SIG-M5 treated with dmso at 0.1 percent for 504 hours (cell line): ENCODE results near the gene SHC1.

Experiments used
- DNase-seq: peaks from one replicate; lab custom pipeline; 2025; ENCODE audit not compliant: unreplicated experiment; lab: John Stamatoyannopoulos, UW

SHC1 gene

DNA sequence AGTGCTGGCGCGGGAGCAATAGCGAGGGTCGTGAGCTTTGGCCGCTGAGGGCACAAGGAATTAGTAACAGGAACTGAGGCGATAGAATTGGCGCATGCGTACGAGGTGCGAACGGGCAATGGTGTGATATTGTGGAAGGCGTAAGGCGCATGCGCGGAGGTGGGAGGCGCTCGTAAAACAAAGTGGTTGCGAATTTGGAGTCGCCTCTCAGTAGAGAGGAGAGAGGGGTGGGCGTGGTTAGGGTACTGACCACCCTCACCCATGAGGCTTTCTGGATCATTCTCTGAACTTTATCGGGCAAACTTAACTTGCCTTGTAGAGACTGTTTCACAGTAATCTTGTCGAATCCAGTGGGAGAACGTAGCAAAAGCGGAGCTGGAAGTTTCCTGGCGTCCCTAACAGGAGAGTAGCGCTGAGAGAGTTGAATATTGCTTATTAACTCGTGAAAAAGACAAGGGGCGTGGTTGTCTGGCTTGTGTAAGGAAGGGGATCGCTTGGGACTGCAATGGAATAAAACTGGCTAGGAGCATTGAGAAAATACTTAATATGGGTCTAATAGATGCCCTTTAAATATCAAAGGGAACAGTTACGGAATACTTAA is 4.4 kb upstream of the SHC1 start:
- DNase-seq = peak; percentile 99

DNA sequence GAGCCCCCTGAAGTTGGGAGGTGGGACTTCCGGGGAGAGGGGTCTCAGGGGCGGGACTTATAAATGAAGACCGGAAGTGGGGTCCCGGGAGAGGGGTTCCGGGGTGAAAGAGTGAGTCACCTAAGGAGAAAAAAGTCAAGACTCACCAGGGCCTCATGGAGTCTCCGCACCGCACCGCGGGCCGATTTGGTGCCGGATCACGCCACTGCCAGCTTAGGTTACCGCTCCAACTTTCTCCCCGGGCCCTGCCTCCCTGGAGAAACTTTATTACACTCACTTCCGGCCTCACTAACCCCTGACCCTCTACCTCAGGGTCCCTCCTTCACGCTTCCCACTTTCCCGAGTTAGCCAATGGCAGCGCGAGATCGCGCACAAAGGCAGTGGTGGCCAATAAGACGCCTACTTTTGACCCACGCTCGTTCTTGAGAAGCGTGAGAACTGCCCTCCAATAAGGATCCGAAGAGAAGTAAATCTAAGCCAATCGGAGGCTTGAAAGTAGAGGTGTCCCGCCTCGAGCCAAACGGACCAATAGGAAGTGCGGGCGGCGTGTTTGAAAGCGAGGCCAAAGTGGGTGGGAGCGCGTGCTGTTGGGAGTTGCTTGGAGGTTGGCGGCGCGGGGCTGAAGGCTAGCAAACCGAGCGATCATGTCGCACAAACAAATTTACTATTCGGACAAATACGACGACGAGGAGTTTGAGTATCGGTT is 3.7 kb upstream of the SHC1 start, which contains the start of gene CKS1B:
Gene CKS1B (plus strand): TSS at position 580 of the 706 bp plus-strand sequence. CDS start 65 bp downstream, at position 645.
- DNase-seq = peak; percentile 100

DNA sequence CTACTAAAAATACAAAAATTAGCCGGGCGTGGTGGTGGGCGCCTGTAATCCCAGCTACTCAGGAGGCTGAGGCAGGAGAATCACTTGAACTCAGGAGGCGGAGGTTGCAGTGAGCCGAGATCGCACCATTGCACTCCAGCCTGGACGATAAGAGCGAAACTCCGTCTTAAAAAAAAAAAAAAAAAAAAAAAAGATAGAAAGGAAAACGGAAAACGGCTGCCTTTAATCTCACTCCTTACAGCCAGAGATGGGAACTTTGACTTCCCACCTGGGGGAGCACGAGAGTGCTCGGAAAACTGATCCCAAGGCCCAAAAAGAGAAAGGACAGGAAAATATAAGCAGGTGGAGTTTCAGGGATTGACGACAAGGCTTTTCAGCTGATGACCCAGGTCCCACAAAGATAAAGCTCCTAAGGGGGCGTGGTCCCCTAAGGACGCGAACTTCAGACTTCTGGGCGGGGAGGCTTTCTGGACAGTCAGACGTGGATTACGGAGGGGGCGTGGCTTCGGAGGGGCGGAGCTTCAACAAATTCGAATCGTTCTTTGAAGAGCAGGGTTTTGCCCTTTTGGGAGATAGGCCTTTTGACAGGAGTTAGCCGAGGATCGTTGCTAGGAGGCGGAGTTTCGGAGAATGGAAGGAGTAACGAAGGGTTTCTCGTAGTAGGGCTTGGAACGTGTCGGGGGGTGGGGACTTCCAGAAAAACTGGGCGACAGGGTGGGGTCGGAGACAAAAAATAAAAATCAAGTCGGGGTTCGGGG is 3.0 kb upstream of the SHC1 start:
- DNase-seq = peak; percentile 99

DNA sequence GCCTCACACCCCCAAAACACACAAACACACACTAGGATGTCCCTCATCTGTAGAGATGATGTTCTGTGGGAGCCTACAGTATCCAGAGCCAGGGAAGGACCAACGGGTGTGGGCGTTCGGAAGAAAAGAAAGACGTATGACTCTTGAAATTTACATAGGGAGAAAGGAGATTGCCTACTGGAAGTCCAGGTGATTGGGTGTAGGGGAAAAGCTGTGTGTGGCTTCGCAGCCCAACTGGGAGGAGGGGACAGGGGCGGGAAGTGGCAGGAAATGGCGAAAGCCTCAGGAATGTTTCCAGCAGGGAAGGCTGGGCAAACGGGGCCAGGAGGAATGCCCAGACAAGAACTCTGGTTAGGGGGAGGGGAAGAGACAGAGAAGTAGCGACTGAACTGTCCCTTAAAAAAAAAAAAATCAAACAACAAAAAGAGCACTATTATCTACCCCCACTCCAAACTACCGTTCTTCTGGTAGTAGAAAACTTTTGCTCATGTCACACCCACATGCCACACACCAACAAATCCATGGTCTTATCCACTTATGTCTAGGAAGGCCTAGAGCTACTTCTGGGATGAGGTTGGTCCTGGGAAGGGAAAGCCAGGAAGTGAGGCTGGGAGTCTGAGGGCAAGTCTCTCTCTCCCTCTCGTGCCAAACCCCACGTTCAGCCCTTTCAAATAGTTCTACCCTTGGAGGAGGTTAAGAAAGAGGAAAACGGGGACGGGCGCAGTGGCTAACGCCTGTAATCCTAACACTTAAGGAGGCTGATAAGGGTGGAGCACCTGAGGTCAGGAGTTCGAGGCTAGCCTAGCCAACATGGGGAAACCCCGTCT is 2.2 kb upstream of the SHC1 start:
- DNase-seq = no peak

DNA sequence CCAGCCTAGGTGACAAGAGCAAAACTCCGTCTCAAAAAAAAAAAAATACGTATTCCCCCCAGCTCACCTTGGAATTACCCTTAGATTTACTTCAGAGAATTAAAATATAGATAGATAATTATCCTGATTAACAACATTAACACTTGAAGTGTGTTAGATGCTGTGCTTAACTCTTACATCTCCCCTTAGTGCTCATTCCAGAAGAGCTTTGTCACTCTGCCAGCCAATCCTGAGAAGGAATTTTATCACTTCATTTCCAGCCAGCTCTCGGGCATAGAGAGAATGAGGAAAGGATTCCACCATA is 1.6 kb upstream of the SHC1 start:
- no peak for DNase-seq

DNA sequence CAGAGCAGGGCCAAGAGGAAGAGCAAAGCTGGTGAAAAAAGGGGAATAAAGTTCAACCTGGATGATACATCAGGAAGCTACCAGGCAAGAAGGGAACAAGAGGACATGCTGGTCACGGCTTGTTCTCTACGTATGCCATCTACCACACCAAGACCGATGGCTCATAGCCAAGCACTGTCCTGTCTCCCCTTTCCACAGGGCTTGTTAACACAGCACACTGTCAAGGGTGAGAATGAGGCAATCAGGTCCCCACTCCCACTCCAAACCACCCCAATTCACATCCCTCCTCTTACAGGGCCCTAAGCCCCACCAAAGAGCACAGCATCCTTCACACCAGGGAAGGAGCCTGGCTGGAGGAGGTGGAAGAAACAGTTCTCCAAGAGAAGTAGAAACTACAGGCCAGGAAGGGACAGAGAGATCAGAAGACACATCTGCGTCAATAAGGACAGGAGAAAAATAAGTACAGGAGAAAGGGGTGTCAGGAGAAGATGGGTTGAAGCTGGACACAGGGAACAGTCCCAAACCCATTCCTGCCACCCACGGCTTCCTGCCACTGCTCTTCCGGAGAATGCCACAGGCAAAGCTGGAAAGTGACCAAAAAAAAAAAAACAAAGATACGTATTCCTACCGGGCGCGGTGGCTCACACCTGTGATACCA is 923 bp upstream of the SHC1 start:
- no peak for DNase-seq

DNA sequence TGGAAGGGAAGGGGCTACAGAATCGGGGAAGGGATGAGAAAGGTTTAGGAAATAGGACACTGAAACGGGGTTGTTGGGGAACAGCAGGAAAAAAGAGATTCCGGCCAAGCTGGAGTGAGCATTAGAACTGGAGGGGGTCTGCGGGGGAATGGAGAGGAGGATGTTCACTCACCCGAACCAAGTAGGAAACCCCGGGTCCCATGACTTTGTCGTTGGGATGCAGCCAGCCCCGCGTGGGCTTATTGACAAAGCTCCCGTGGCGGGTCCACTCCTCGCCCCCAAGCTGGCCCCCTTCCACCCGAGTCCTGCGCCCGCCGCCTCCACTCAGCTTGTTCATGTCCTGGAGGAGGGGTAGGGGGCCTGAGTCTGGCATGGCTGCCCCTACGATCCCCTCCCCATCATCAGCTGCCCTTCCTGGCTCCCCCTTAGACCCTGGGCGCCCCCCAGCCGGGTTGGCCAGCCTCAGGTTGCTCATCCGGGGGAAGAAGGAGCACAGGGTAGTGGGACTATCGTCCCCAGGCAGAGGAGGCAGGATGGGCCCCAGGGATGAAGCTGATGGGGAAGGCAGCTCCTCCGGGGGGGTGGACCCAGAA is 591 bp downstream of the SHC1 start:
- no peak for DNase-seq

DNA sequence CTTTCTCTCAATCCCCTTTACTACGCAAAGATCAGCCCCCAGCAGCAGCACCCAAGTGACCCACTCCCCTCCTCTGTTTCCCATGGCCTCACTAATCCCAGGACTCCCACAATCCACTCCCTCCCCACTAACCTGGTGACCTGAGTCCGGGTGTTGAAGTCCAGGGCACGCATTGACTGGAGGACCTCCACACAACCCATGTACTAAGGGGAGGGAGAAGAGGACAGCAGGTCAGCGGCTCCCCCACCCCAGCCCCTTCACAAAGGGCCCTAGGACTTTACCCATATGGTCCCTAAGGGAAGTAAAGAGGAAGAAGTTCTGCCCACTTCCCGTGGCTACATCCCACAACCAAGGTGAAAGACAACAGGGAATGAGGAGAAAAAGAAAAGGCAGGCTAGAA is 1.3 kb downstream of the SHC1 start:
- DNase-seq = no peak

DNA sequence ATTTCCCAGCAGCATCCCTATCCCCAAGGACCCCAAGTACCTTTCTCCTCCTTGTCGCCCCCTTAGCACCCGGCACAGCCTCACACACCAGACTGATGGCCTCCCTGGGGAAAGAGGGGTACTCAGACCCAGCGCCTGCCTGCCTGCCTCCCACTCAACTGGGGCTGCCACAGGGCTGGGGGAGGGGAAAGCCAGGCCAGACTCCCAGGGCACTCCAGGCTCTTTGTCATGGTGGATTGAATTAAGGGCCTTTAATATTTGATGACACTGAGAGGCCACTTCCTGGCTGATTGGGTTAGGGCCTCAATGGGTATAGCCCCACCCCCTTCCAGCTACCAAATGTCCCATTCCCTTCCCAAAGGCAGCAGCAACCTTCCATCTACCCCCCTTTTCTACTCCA is 1.8 kb downstream of the SHC1 start:
- no peak for DNase-seq

DNA sequence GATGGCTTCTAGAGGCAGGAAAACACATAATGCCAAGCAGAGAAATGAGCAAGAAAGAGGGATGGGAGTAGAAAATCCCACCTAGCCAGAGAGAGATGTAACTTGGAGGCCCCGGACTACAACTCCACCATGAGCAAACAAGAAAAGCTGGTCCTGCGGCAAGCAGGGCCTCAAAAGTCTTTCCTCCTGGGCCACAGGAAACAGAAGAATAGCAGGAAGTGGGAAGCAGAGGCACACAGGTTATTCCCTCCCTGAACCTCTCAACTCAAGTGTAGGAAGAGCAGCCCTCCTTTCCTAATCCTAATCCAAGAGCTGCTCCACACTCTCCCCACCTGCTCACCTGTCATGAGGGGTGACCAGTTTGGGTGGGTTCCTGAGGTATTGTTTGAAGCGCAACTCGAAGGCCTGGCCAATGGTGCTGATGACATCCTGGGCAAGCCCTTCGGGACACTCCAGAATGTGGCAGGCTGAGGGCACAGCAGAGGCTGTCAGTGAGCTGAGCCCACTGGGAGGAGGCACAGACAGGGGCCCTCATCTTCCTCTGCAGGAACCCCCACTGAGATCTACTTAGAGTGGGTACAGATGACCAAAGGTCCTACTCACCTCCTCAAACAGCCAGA is 3.1 kb downstream of the SHC1 start:
- no peak for DNase-seq

DNA sequence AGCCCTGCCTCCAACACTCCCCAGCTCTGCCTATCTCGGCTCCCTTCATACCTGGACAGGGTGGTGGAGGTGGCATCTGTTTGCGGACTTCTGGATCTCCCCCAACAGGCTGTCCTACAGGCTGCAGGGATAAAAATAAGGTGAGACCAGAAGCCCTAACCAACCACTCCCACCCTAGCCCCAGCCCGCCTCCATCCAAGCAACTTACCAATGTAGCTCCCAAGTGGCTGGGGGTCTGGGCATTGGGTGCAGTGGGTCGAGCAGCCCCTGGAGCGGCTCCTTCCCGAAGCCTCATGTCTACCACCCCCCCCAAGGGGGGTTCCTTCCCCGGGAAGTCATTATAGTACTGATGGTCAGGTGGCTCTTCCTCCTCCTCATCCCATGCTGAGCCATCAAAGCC is 4.4 kb downstream of the SHC1 start:
- no peak for DNase-seq

DNA sequence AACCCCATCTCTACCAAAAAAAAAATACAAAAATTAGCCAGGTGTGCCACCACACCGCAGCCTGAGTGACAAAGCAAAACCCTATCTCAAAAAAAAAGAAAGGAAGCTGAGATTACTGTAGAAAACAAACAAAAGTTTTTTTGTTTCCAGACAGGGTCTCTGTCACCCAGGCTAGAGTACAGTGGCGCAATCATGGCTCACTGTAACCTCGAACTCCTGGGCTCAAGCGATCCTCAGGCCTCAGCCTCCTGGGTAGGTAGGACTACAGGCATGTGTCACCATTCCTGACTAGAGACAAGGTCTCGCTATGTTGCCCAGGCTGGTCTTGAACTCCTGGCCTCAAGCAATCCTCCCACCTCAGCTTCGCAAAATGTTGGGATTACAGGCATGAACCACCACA is 6.2 kb downstream of the SHC1 start:
- no peak for DNase-seq

DNA sequence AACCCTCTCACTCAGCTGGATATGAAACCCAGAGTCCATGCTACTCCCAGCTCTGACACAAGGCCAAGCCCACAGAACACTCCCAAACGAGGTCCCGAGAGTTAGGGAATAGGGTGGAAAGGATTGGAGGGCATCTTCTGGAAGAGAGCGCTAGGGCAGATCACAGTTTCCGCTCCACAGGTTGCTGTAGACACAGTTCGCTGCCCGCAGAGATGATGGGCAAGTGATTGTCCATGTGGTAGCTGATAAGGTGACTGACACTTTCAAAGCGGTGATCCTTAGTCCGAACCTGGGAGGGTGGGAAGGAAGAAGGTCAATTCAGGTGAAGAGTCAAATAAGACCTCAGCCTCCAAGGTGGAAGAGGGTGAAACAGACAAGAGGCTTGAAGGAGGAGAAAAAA is 6.9 kb downstream of the SHC1 start:
- no peak for DNase-seq

DNA sequence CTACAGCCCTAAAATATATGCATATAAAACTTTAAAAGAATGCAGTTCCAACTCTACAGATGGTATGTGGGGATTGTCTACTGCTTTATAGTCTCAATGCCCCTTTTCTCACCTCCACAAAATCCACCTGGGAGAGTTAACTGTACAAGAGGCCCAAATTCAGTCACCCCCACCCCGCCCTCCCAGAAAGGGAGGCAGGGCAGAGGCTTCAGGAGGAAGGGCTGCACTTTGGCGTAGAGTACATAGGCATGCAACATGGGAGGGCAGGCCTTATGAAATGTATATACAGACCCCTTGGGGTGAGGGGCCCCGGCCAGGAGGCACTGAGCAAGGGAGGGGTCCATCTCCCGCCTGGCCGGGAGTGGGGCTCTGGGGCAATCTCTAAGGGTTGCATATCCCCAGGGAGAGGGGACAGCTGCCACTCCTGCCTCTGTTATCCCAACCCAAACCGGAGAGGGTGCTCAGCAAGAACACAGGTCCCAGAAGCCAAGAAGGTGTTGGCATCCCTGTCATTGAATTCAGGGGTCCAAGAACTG is 7.7 kb downstream of the SHC1 start:
- no peak for DNase-seq

DNA sequence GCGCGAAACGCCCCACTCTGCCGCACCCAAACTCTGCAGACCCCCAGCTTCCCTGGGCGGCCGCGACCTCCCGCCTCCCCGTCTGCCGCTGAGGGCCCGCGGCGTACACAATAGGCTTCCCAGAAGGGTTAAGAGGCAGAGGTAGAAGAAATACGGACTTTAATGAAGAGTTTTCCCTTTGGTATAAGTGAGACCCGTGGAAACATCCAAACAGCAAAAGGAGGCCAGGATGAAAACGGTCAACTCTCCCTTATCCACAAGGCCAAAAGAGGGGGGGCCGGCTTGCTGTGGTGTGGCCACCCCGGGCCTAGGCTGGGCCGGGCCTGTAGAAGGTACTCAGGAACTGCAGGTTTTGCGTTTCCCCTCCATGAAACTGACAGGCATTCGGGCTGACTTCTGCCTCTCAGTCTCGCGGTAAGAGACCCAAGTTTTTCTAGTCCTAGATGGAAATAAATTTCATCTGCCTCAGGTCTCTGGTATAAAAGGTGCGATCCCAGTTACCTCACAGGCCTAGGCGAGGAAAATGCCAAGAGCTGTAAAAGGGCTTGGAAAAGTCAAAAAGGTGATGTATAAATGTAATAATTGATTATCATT is 8.3 kb downstream of the SHC1 start:
- no peak for DNase-seq

DNA sequence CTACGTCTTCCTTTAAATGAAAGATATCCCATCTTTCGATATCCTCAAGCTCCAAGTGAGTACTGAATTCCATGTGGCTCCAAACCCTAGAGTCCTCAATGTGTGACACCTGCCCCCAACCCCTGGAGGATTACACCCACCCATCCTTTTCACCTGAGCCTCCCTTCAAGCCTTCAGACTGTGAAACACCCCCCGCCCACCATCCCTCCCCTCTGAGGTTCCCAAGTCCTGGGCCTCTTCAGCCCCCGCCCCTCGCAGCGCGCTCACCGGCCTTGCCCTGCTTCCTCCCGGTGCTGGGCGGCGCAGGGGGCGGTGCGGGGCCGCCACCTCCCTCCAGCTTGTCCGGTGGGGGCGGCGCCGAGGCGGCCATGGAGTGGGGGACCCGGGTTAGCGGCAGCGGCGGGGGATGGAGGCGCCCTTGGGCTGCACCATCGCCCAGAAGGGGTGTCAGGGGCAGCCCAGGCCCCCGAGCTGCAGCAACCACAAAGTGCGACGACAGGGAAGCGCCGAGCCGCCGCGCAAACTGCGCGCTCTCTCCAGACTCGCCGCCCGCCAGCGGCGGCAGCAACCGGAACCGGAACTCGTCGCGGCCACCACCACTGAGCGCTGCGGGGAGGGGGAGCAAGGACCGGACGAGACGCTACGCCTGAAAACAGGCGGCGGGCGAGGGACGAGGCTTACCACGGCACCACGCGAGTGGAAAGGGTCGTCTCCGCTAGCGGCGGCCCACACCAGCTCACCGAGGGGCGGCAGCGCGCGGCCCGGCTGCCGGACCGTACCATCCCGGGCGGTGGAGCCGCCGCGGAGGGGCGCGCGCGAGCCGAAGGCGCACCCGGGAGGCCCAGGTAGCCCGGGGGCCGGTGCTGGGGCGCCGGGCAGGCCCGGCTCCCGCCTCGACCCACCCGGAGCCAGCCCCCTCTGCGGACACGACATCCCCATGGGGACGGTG is 9.1 kb downstream of the SHC1 start, which contains the start of gene PYGO2:
Gene PYGO2 (minus strand): TSS at position 576 of the 949 bp plus-strand sequence. CDS start 206 bp downstream, at position 370.
- peak; percentile 81 for DNase-seq

DNA sequence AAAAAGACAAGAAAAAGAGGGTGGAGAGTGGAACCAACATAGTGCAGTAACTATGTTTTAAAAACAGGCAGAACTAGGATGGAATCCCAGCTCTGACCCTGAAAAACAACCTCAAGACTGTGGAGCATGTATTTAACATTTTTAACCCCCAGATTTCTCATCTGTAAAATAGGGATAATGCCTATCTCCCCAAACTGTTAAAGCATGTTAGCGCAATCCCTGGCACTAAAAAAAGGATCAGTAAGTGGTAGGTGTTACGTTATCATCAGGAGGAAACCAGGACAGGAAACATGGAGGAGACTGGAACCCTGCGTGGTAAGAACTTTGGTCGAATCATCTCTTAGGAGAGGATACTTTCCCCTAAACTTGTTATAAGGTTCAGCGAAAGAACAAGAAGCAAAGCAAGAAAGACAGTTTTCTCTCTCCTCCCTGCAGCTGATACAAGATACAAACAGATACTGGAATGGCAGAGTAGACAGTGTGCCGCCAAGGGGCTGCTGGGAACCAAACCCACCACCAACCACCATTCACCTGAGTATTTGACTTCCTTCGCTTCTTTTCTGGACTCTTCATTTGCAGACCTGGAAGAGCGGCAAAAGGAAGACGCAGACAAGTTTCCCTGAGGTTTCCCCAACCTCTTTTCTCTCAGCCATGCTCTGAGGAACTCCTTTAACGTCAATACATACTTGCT is 10.0 kb downstream of the SHC1 start:
- peak; percentile 55 for DNase-seq

DNA sequence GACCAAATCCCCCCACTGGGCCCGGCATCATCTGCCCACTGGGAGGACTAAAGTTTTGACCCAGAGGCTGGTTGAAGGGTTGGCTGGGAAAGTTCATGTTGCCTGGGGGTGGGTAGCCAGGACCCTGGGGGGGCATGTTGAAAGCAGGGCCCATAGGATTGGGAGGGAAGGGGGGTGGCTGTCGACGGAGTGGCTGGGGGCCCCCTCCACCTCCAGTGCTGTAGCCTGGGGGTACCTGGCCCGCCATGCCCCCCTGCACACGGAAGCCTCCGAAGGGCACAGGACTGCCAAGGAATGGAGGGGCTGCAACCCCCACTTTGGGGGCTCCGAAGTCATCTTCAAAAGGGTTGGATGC is 11.1 kb downstream of the SHC1 start:
- DNase-seq = no peak
